HG03095 (cell line): Measurements from ENCODE around the gene PUDP.
"Not testable (repeated sequence)": the region's sequence is repeated elsewhere in the genome, so short reads cannot be mapped to it uniquely, and the experiment has no call there.

ENCODE experiments used
- ATAC-seq: cut with Tn5 transposase; IDR thresholded peaks from one replicate; pipeline ENCODE4 v1.9.1; 2021; ENCODE audit warnings: moderate library complexity; ENCODE audit not compliant: unreplicated experiment

The PUDP gene

GRCh38 chrX:7045238-7045955 is 102.6 kb downstream of the PUDP start:
- ATAC-seq, result no peak

GRCh38 chrX:7043796-7044433 is 104.0 kb downstream of the PUDP start:
- ATAC-seq, result not testable (repeated sequence)

GRCh38 chrX:7028246-7028645 is 119.7 kb downstream of the PUDP start:
- ATAC-seq, result no peak

- no peak for ATAC-seq
Measured at GRCh38 chrX:7027071-7027470, 120.9 kb downstream of the PUDP start.

GRCh38 chrX:7026365-7026764 is 121.6 kb downstream of the PUDP start:
- not testable (repeated sequence) for ATAC-seq

- ATAC-seq, result no peak
Measured at GRCh38 chrX:7025471-7025870, 122.5 kb downstream of the PUDP start.

GRCh38 chrX:7024850-7025249 is 123.1 kb downstream of the PUDP start:
- ATAC-seq, result no peak

- not testable (repeated sequence) for ATAC-seq
Measured at GRCh38 chrX:7022996-7023395, 125.0 kb downstream of the PUDP start.

GRCh38 chrX:7021991-7022390 is 126.0 kb downstream of the PUDP start:
- ATAC-seq, result no peak

GRCh38 chrX:7019555-7019954 is 128.4 kb downstream of the PUDP start:
- ATAC-seq, result no peak

- not testable (repeated sequence) for ATAC-seq
Measured at GRCh38 chrX:7012262-7012834, 135.6 kb downstream of the PUDP start.

- not testable (repeated sequence) for ATAC-seq
Measured at GRCh38 chrX:7010897-7011296, 137.1 kb downstream of the PUDP start.

GRCh38 chrX:7007328-7007727 is 140.6 kb downstream of the PUDP start:
- not testable (repeated sequence) for ATAC-seq
